ENCODE measurements around the gene KATNB1. TPM values are rescaled to one million over a fixed set of nuclear protein-coding genes. Genes with fewer than 3 reads are reported as not detected.

Gene KATNB1
- total RNA-seq, 2 experiments from 2014 or later: 21.0 to 22.3 TPM

DNA sequence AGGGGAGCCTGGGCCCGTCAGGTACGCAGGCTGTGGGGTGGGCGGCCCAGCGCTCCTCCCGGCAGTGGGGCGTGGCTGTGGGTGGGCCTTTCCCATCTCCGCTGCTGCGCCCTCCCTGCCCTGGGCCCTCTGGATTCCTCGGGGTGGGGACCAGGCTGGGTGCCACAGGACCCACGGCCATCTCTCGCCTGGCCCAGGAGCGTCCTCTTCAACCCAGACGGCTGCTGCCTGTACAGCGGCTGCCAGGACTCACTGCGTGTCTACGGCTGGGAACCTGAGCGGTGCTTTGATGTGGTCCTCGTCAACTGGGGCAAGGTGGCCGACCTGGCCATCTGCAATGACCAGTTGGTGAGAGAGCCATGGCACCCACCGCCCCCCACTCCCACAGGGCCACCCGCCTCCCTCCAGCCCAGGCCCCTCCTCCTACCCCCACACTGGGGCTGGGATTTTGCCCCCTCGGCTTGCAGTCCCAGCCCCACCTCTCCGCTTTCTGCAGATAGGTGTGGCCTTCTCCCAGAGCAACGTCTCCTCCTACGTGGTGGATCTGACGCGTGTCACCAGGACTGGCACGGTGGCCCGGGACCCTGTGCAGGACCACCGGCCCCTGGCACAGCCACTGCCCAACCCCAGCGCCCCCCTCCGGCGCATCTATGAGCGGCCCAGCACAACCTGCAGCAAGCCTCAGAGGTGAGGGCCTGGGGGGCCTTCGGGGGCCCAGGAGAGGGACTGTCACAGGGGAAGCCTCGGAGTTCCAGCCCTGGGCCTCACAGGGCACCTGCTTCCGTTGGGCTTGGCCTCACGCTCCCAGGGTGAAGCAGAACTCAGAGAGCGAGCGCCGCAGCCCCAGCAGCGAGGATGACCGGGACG, 17.2 kb downstream of the KATNB1 start:
- peaks cover 11% of the 10 kb centered on the region for H3K36me3 Mint-ChIP-seq (ENCODE audit: low read depth)
- DNase-seq: no peak
- intact Hi-C loops (cut with DNase I, micrococcal nuclease): loop anchor here in 1 of 2 experiments (10.0 kb wide), 1 partner anchor 112 kb away; no protein-coding TSS in a partner anchor
- peaks cover 8% of the 10 kb centered on the region for H3K4me1 ChIP-seq (ENCODE audit: insufficient read depth, low read length)
- no peak overlapping the region for H3K4me3 Mint-ChIP-seq
- H3K4me1 Mint-ChIP-seq (ENCODE audit: low read depth): no peaks in the 10 kb centered on the region
- ATAC-seq (ENCODE audit: poor library complexity): no peak
- no peak overlapping the region for H3K27ac Mint-ChIP-seq
- no peak overlapping the region for H3K4me3 ChIP-seq (ENCODE audit: low read length)
- no peaks in the 10 kb centered on the region for H3K9me3 Mint-ChIP-seq
- POLR2A ChIA-PET: no interaction called here
- H3K36me3 ChIP-seq (ENCODE audit: insufficient read depth, low read length): peaks cover 9% of the 10 kb centered on the region
- no peaks in the 10 kb centered on the region for H3K9me3 ChIP-seq (ENCODE audit: control insufficient read depth in 1 of 2, insufficient read depth in 1 of 2, low read length in 2 of 2)
- TF ChIP-seq, protein P1, sequence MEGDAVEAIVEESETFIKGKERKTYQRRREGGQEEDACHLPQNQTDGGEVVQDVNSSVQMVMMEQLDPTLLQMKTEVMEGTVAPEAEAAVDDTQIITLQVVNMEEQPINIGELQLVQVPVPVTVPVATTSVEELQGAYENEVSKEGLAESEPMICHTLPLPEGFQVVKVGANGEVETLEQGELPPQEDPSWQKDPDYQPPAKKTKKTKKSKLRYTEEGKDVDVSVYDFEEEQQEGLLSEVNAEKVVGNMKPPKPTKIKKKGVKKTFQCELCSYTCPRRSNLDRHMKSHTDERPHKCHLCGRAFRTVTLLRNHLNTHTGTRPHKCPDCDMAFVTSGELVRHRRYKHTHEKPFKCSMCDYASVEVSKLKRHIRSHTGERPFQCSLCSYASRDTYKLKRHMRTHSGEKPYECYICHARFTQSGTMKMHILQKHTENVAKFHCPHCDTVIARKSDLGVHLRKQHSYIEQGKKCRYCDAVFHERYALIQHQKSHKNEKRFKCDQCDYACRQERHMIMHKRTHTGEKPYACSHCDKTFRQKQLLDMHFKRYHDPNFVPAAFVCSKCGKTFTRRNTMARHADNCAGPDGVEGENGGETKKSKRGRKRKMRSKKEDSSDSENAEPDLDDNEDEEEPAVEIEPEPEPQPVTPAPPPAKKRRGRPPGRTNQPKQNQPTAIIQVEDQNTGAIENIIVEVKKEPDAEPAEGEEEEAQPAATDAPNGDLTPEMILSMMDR (IDR thresholded peaks at IDR 0.05): no peak
- no peaks in the 10 kb centered on the region for H3K27me3 ChIP-seq (ENCODE audit: control insufficient read depth in 1 of 2, insufficient read depth in 2 of 2, low read length in 2 of 2)
- H3K27me3 Mint-ChIP-seq: no peaks in the 10 kb centered on the region
- CTCF ChIA-PET: no interaction called here
- no peak overlapping the region for H3K27ac ChIP-seq (ENCODE audit: low read depth in 1 of 2, low read length in 2 of 2)

DNA sequence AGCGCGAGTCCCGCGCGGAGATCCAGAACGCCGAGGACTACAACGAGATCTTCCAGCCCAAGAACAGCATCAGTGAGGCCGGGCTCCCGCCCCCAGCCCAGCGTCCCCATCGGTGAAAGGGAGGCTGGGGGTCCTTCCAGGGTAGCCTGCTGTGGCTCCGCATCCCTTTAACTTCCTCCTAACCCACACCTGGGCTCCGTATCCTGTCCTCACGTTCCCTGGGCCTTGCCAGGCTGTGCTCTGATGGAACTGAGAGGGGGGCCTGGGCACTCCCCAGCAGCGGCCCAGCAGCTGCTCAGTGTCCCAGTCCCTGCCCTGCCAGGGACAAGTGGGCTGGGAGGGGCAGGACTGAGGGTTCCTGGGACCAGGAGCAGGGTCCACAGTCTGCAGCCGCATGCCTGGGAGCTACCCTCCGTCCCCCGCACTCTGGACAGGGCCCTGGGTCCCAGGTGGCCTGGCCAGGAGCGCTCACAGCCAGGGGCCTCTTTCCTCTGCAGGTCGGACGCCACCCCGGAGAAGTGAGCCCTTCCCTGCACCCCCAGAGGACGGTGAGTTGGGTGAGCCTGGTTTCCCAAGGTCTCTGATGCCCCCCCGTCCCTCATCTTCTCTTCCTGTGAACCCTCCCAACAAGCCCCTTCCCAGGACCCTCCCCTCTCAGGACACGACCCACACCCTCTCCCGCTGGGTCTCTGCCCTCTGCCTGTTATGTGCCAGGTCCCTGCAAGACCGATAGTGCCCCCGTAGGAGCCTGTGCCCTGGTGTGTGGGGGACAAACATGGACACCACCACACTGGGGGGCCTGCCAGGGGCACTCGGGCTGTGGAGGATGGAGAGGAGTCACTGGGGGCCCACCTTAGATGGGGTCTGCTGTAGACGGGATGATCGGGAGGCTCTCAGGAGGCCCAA, 18.1 kb downstream of the KATNB1 start:
- no peak overlapping the region for H3K4me3 ChIP-seq (ENCODE audit: low read length)
- no peaks in the 10 kb centered on the region for H3K9me3 ChIP-seq (ENCODE audit: control insufficient read depth in 1 of 2, insufficient read depth in 1 of 2, low read length in 2 of 2)
- TF ChIP-seq, protein P1 (IDR thresholded peaks at IDR 0.05): no peak
- no peak for DNase-seq
- Mint-ChIP-seq H3K27me3 (no peaks in the 10 kb centered on the region), H3K4me3 (no peak overlapping the region), H3K27ac (no peak overlapping the region), H3K36me3 (ENCODE audit: low read depth) (peaks cover 11% of the 10 kb centered on the region), H3K9me3 (no peaks in the 10 kb centered on the region), H3K4me1 (ENCODE audit: low read depth) (no peaks in the 10 kb centered on the region)
- peaks cover 15% of the 10 kb centered on the region for H3K4me1 ChIP-seq (ENCODE audit: insufficient read depth, low read length)
- ChIA-PET POLR2A (no interaction called here), CTCF (no interaction called here)
- no peak for ATAC-seq (ENCODE audit: poor library complexity)
- H3K27me3 ChIP-seq (ENCODE audit: control insufficient read depth in 1 of 2, insufficient read depth in 2 of 2, low read length in 2 of 2): no peaks in the 10 kb centered on the region
- H3K36me3 ChIP-seq (ENCODE audit: insufficient read depth, low read length): peaks cover 9% of the 10 kb centered on the region
- intact Hi-C loops (cut with DNase I, micrococcal nuclease): loop anchor here in 1 of 2 experiments (10.0 kb wide), 1 partner anchor 111 kb away; no protein-coding TSS in a partner anchor
- H3K27ac ChIP-seq (ENCODE audit: low read depth in 1 of 2, low read length in 2 of 2): no peak overlapping the region

DNA sequence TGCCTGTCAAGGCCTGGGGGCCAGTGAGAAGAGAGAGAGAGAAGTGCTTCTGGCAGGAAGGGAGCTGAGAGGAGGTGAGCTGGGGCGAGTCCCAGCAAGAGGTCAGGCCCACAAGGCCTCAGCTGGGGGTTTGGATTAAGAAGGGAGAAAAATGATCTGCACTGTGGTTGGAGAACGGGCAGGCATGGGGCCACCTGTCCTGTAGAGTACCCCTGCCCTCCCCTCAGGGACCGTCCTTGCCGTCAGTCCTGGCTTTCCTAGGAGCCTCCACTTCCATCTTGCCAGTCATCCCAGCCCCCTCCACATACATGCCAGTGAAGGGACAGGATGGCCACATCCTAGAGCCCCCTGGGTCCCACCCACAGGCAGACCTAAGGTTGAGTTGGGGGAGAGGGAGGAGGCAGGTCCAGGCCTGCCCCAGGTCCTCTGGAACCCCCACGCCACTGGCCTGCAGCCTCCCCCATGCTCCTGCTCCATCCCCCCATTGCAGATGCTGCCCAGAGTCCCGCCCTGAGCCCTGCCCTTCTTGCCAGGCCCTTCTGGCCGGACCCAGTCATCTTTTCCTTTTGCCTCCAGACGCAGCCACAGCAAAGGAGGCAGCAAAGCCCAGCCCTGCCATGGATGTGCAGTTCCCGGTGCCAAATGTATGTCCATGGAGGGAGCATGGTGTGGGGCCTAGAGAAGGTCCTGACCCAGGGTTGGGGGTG, 18.9 kb downstream of the KATNB1 start:
- H3K36me3 Mint-ChIP-seq (ENCODE audit: low read depth): peaks cover 11% of the 10 kb centered on the region
- DNase-seq (no peak), ATAC-seq (ENCODE audit: poor library complexity) (no peak)
- no peaks in the 10 kb centered on the region for H3K9me3 Mint-ChIP-seq
- H3K27me3 Mint-ChIP-seq: no peaks in the 10 kb centered on the region
- Histone ChIP-seq H3K27ac (ENCODE audit: low read depth in 1 of 2, low read length in 2 of 2) (no peak overlapping the region), H3K36me3 (ENCODE audit: insufficient read depth, low read length) (peaks cover 9% of the 10 kb centered on the region), H3K9me3 (ENCODE audit: control insufficient read depth in 1 of 2, insufficient read depth in 1 of 2, low read length in 2 of 2) (no peaks in the 10 kb centered on the region), H3K27me3 (ENCODE audit: control insufficient read depth in 1 of 2, insufficient read depth in 2 of 2, low read length in 2 of 2) (no peaks in the 10 kb centered on the region), H3K4me1 (ENCODE audit: insufficient read depth, low read length) (peaks cover 15% of the 10 kb centered on the region), H3K4me3 (ENCODE audit: low read length) (no peak overlapping the region)
- CTCF ChIA-PET: no interaction called here
- TF ChIP-seq, protein P1 (IDR thresholded peaks at IDR 0.05): no peak
- H3K27ac Mint-ChIP-seq: no peak overlapping the region
- intact Hi-C loops (cut with DNase I, micrococcal nuclease): loop anchor here (5.0 to 10.0 kb wide), 3 partner anchors 110 to 733 kb away; no protein-coding TSS in a partner anchor
- H3K4me3 Mint-ChIP-seq: no peak overlapping the region
- no peaks in the 10 kb centered on the region for H3K4me1 Mint-ChIP-seq (ENCODE audit: low read depth)
- POLR2A ChIA-PET: no interaction called here

All from CD4-positive, alpha-beta T cell (primary cell).